ENCODE measurements around the gene OR51V1.
"Not testable (repeated sequence)": the region's sequence is repeated elsewhere in the genome, so short reads cannot be mapped to it uniquely, and the experiment has no call there.

The OR51V1 gene

GRCh38 chr11:5200582-5200981 lies at the start of gene OR51V1:
OR51V1 (minus strand) TSS chr11:5200682; CDS start chr11:5200682, 0 bp downstream.
- no peak for TF ChIP-seq CTCF (IDR thresholded peaks at IDR 0.05)

GRCh38 chr11:5249807-5250396 lies 49.4 kb upstream of the OR51V1 start, which contains the start of gene HBG1:
HBG1 (minus strand) TSS chr11:5249857; CDS start chr11:5249804, 53 bp downstream.
- TF ChIP-seq CTCF (IDR thresholded peaks at IDR 0.05) = not testable (repeated sequence)

- TF ChIP-seq CTCF (IDR thresholded peaks at IDR 0.05) = no peak
These were observed 47.1 kb upstream of the OR51V1 start for GRCh38 chr11:5247472-5248192.

- TF ChIP-seq CTCF (IDR thresholded peaks at IDR 0.05) = no peak
These were observed 46.4 kb upstream of the OR51V1 start for GRCh38 chr11:5246772-5247471.

GRCh38 chr11:5245155-5245554 lies 44.7 kb upstream of the OR51V1 start:
- TF ChIP-seq CTCF (IDR thresholded peaks at IDR 0.05) = no peak

GRCh38 chr11:5243816-5244180 lies 43.3 kb upstream of the OR51V1 start:
- TF ChIP-seq CTCF (IDR thresholded peaks at IDR 0.05) = no peak

- no peak for TF ChIP-seq CTCF (IDR thresholded peaks at IDR 0.05)
These were observed 42.7 kb upstream of the OR51V1 start for GRCh38 chr11:5242933-5243815.
